BLaER1 (cell line): ENCODE data around the gene SWAP70.

Source experiments
- H3K27ac ChIP-seq: shearing (Covaris generic); formaldehyde crosslinking; 2 replicates; pipeline ENCODE4 v1.8.1; 2022
- H3K27me3 ChIP-seq: shearing (Covaris generic); formaldehyde crosslinking; 2 replicates; pipeline ENCODE4 v1.8.1; 2022
- H3K36me3 ChIP-seq: shearing (Covaris generic); formaldehyde crosslinking; 2 replicates; pipeline ENCODE4 v1.8.1; 2022
- H3K4me1 ChIP-seq: shearing (Covaris generic); formaldehyde crosslinking; 2 replicates; pipeline ENCODE4 v1.8.1; 2022
- H3K4me2 ChIP-seq: shearing (Covaris generic); formaldehyde crosslinking; 2 replicates; pipeline ENCODE4 v1.8.1; 2022
- H3K4me3 ChIP-seq: shearing (Covaris generic); formaldehyde crosslinking; 2 replicates; pipeline ENCODE4 v1.8.1; 2022
- H3K9ac ChIP-seq: shearing (Covaris generic); formaldehyde crosslinking; 2 replicates; pipeline ENCODE4 v1.8.1; 2022
- H3K9me3 ChIP-seq: shearing (Covaris generic); formaldehyde crosslinking; 2 replicates; pipeline ENCODE4 v1.8.1; 2022
- H4K20me1 ChIP-seq: shearing (Covaris generic); formaldehyde crosslinking; 2 replicates; pipeline ENCODE4 v1.8.1; 2022
- Cebpa-rat ChIP-seq: shearing (Covaris generic); IDR thresholded peaks from 2 replicates; pipeline ENCODE4 v1.8.1; 2022

The SWAP70 gene

DNA sequence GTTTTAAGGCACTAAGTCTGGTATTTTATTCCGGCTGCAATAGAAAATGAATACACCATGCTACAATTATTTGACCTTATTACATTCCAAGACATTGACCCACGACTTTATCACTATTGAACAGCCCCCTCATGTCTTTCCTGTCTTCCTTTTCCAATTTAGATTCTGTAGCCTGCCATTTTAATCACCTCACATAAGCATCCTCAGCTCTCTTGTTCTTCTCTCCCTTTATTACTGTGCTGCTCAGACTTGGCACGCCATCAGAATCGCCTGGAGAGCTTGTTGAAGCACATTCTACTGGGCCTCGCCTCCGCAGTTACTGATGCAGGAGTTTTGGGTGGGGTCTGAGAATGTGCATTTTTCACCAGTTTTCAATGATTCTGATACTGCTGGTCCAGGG is 38.7 kb upstream of the SWAP70 start:
- TF ChIP-seq Cebpa-rat: no peak
- Histone ChIP-seq H3K27ac (no peak overlapping the region), H3K27me3 (no peaks in the 10 kb centered on the region), H3K4me1 (peaks cover 5% of the 10 kb centered on the region; the same call in 1 of the 2 replicates), H3K9me3 (no peaks in the 10 kb centered on the region), H3K4me2 (no peak overlapping the region), H4K20me1 (no peaks in the 10 kb centered on the region), H3K36me3 (no peaks in the 10 kb centered on the region), H3K9ac (no peak overlapping the region), H3K4me3 (no peak overlapping the region)

DNA sequence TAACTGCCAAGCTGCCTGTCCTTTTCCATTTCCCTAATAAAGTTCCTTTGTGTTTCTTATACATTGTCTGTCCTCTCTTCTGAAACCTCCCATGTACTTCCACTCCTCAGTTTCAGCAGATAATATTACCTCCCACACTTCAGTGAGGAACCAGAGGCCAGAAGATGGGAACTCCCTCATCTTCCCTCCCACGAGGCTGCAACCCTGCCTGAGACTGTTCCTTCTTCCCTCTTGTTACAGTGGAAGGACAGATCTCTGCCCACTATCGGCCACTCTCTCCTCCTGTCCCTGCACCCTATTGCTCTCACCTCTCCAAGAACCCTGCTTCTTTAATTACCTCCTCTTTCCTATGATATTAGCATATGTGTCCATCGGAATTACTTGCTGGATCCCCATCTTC is 38.1 kb upstream of the SWAP70 start:
- no peaks in the 10 kb centered on the region for H3K27me3 ChIP-seq
- no peak overlapping the region for H3K4me2 ChIP-seq
- H3K4me1 ChIP-seq: peaks cover 5% of the 10 kb centered on the region; the same call in 1 of the 2 replicates
- H3K4me3 ChIP-seq: no peak overlapping the region
- no peaks in the 10 kb centered on the region for H3K9me3 ChIP-seq
- no peak for TF ChIP-seq Cebpa-rat
- H3K36me3 ChIP-seq: no peaks in the 10 kb centered on the region
- no peak overlapping the region for H3K9ac ChIP-seq
- H3K27ac ChIP-seq: no peak overlapping the region
- no peaks in the 10 kb centered on the region for H4K20me1 ChIP-seq

DNA sequence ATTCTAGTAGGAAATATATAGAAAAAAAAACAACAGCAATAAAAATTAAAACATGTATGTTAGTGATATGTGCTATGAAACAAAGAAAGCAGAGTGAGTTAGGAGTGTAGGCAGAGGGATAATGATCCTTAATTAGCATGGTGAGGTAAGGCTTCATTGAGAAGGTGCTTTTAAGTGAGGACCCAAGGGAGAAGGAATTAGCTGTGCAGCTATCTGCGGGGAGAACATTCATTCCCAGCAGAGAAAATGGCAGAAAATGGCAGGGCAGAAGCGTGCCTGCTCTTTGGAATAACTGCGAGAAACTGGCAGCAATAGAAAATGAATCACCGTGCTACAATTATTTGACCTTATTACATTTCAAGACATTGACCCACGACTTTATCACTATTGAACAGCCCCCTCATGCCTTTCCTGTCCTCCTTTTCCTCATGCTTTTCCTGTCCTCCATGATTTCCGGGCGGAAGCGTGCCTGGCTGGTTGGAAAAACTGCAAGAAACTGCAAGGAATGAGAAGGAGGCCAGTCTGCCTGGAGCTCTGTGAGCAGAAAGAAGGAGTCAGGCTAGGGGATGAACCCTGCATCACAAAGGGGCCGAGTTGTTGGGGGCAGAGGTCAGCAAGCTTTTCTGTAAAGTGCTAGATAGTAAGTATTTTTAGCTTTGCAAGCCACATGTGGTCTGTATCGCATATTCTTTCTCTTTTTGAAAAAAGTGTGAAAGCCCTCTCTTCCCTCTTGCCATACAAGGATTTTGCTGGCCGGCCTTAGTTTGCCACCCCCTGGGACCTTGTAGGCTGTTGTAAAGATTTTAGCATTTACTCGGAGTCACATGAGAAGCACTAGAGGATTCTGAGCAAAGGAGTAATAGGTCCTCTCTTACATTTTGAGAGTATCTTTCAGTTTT is 37.1 kb upstream of the SWAP70 start:
- no peak for TF ChIP-seq Cebpa-rat
- Histone ChIP-seq H3K27ac (no peak overlapping the region), H3K9me3 (no peaks in the 10 kb centered on the region), H3K4me3 (no peak overlapping the region), H3K4me2 (peak overlapping the region; percentile 13; the same call in 1 of the 2 replicates), H3K36me3 (no peaks in the 10 kb centered on the region), H3K4me1 (peaks cover 5% of the 10 kb centered on the region; the same call in 1 of the 2 replicates), H3K9ac (no peak overlapping the region), H3K27me3 (no peaks in the 10 kb centered on the region), H4K20me1 (no peaks in the 10 kb centered on the region)

DNA sequence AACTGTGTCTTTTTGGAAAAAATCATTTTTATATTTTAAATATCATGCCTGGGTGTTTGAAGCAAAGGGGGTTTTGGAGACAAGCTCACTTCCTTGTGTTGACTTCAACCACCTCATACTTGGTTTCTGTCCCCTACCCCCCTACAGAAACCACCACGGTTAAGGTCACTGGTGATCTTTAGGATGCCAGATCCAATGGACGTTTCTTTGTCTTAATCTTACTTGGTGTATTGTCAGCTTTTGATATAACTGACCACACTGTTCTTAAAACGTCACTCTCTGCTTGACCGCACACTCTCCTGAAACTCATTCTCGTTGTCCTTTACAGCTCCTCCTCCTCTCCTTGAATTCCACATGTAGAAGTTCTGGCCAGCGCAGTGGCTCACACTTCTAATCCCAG is 34.8 kb upstream of the SWAP70 start:
- H3K27ac ChIP-seq: no peak overlapping the region
- no peak overlapping the region for H3K4me3 ChIP-seq
- H3K4me2 ChIP-seq: no peak overlapping the region
- TF ChIP-seq Cebpa-rat: no peak
- no peaks in the 10 kb centered on the region for H3K27me3 ChIP-seq
- H3K9ac ChIP-seq: no peak overlapping the region
- H3K4me1 ChIP-seq: peaks cover 10% of the 10 kb centered on the region; the same call in 1 of the 2 replicates
- H3K9me3 ChIP-seq: peaks cover 7% of the 10 kb centered on the region
- no peaks in the 10 kb centered on the region for H3K36me3 ChIP-seq
- no peaks in the 10 kb centered on the region for H4K20me1 ChIP-seq

DNA sequence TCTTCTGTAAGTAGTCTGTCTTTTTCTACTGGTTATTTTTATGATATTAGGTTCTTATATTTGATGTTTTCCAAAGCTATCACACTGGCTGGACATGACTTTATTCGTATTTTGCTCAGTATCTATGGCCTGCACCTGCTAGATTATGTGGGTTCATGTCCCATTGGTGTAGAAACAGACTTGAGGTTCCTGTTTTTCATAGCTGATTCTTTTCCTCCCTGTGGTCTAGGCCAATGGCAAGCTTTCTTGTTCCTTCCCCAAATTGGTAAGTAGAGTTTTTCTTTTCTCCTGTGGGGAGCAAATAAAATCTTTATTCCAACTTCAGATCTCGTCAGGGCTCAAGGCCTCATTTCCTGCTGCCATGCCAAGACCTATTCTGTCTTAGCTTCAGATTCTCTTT is 30.2 kb upstream of the SWAP70 start:
- Histone ChIP-seq H3K27ac (no peak overlapping the region), H3K4me2 (no peak overlapping the region)

DNA sequence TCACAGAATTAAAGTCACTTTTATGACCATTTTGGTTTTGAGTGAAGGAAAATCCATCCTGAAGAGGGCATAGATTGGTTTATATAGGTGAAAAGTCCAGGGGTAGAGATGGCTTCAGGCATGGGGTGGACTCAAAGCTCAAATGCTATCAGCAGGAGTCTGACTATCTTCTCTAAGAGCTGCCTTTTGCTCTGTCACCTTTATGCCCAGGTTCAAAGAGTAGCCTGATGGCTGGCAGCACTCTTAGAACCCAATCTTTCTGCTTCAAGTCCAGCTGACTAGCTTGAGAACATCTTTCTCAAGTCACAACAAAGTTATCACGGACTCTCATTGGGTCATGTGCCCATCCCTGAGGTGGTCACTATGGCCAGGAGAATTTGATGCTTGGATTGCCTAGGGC is 27.2 kb upstream of the SWAP70 start:
- H3K9me3 ChIP-seq: peaks cover 15% of the 10 kb centered on the region
- H3K36me3 ChIP-seq: no peaks in the 10 kb centered on the region
- H3K4me3 ChIP-seq: no peak overlapping the region
- H3K4me1 ChIP-seq: peaks cover 25% of the 10 kb centered on the region
- H3K27ac ChIP-seq: no peak overlapping the region
- no peak for TF ChIP-seq Cebpa-rat
- H3K9ac ChIP-seq: no peak overlapping the region
- no peaks in the 10 kb centered on the region for H3K27me3 ChIP-seq
- no peaks in the 10 kb centered on the region for H4K20me1 ChIP-seq
- no peak overlapping the region for H3K4me2 ChIP-seq

More for the DNA sequence above, 30.2 kb upstream of the SWAP70 start:
- Histone ChIP-seq H3K9ac (no peak overlapping the region), H3K4me3 (no peak overlapping the region), H3K27me3 (no peaks in the 10 kb centered on the region), H3K36me3 (no peaks in the 10 kb centered on the region), H4K20me1 (no peaks in the 10 kb centered on the region), H3K9me3 (peaks cover 15% of the 10 kb centered on the region), H3K4me1 (peaks cover 15% of the 10 kb centered on the region)
- no peak for TF ChIP-seq Cebpa-rat

DNA sequence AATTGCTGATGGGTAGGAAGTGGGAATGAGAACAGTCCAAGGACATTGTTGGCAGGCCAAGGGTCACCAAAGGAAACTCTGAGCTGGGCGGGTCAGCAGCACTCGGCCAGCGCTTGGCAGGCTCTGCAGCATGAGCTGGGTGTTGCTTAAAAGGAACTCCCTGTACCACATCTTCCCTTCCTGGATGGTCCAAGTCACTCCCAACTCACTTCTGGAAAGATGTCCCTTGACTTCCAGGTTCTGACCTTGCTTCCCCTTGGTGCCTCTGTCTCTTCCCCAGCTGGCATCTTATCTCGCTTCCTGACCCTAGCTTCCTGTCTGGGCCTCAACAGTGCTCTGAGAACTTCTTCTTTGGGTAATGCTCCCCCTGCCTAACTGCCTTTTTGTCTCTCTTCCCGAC is 24.8 kb upstream of the SWAP70 start:
- H3K4me3 ChIP-seq: no peak overlapping the region
- H3K4me2 ChIP-seq: peak overlapping the region; percentile 25
- H3K9ac ChIP-seq: no peak overlapping the region
- no peak for TF ChIP-seq Cebpa-rat
- peaks cover 30% of the 10 kb centered on the region for H3K4me1 ChIP-seq
- H3K9me3 ChIP-seq: 0 out of 2 replicates have a peak, but pooled peaks cover 7% of the 10 kb centered on the region
- H3K36me3 ChIP-seq: no peaks in the 10 kb centered on the region
- no peaks in the 10 kb centered on the region for H3K27me3 ChIP-seq
- no peaks in the 10 kb centered on the region for H4K20me1 ChIP-seq
- H3K27ac ChIP-seq: no peak overlapping the region

DNA sequence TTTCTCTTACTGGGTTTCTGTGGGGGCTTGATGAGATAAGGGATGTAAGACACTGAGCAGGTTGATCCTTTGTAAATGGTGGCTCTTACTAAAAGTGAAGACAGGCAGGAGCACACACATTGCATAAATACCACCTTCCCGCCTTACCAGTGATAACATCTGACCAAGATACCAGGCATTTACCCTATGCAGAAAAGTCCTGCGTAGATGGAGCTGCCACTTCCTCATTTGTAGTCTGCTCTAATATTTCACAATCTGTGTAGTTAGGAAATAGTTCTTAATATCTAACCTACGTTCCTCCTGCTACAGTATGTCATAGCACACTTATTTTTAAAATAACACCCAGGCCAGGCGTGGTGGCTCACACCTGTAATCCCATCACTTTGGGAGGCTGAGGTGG is 23.9 kb upstream of the SWAP70 start:
- Histone ChIP-seq H3K27me3 (no peaks in the 10 kb centered on the region), H3K9ac (no peak overlapping the region), H3K4me2 (no peak overlapping the region), H3K9me3 (0 out of 2 replicates have a peak, but pooled peaks cover under 1% of the 10 kb centered on the region), H3K27ac (no peak overlapping the region), H3K36me3 (no peaks in the 10 kb centered on the region), H3K4me3 (no peak overlapping the region), H3K4me1 (peaks cover 26% of the 10 kb centered on the region), H4K20me1 (no peaks in the 10 kb centered on the region)
- no peak for TF ChIP-seq Cebpa-rat

DNA sequence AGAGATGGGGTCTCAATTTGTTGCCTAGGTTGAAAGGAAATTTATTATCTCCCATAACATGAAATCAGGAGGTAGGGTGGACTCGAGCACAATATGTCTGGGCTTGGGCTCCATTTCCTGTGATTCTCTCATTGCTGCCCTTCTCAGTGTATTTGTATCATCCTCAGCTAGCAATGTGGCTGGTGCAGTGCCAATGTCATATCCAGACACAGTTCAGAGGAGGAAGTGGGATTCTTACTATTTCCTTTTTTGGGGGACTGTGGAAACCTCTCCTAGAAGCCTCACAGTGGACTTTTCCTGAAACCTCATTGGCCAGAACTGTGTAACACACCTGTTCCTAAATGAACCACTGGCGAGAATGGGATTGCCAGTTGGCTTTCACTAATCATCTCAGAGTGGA is 21.0 kb upstream of the SWAP70 start:
- Histone ChIP-seq H3K4me1 (peaks cover 23% of the 10 kb centered on the region), H3K4me2 (no peak overlapping the region), H3K9me3 (peaks cover 8% of the 10 kb centered on the region), H3K36me3 (no peaks in the 10 kb centered on the region), H4K20me1 (no peaks in the 10 kb centered on the region), H3K4me3 (no peak overlapping the region), H3K27me3 (no peaks in the 10 kb centered on the region), H3K27ac (no peak overlapping the region), H3K9ac (no peak overlapping the region)
- no peak for TF ChIP-seq Cebpa-rat

DNA sequence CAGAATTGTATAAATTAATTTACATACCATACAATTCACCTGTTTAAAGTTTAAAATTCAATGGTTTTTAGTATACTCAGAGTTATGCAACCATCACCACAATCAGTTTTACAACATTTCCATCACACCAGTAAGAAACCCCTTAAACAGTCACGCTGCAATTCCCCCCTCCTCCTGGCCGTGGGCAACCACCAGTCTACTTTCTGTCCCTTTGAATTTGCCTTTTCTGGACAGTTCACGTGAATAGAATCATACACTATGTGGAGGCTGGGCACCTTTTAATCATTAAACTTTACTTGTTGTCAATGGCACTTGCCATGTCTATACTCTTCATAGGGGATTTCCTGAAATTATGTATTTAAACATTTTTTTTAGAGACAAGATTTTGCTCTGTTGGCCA is 20.1 kb upstream of the SWAP70 start:
- Histone ChIP-seq H3K36me3 (no peaks in the 10 kb centered on the region), H3K4me2 (peak overlapping the region; percentile 28; the same call in 1 of the 2 replicates), H3K27ac (no peak overlapping the region), H3K9me3 (peaks cover 11% of the 10 kb centered on the region), H4K20me1 (no peaks in the 10 kb centered on the region), H3K9ac (no peak overlapping the region), H3K4me3 (no peak overlapping the region), H3K4me1 (peaks cover 23% of the 10 kb centered on the region), H3K27me3 (no peaks in the 10 kb centered on the region)
- TF ChIP-seq Cebpa-rat: no peak
